GM18519 (cell line): ENCODE measurements around the gene NAT9.

Source experiments
- ATAC-seq: cut with Tn5 transposase; IDR thresholded peaks from one replicate; pipeline ENCODE4 v1.9.1; 2021; ENCODE audit warnings: mild to moderate bottlenecking, moderate library complexity; ENCODE audit not compliant: unreplicated experiment, low FRiP score

The NAT9 gene

DNA sequence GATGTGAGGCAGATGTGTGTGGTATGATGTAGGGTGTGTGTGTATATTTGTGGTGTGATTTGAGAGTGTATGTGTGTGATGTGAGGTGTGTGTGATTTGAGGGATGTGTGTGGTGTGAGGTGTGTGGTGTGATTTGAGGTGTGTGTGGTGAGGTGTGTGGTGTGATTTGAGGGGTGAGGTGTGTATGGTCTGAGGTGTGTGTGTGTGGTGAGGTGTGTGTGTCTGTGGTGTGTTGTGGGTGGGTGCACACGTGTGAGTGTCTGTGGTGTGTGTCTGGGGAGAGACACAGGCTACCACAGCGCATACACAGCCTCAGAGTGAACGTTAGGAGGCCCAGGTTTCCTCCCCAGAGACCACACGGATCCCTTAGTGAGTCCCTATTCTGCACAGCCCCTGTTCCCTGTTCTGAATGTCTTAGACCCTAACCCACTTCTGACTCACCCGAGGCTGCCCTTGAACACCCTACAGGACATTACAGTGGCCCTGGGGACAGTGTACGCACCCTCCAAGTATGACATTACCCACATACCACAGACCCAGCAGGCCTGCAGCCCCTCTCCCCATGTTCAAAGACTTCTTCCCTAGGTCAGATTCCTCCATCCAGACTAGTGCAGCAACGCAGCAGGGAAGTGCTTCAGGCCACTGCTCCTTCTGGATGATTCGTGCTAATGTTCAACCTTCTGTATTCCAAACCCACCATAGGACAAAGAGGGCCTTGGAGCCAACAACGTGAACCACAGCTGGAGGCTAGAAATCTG is 42.6 kb downstream of the NAT9 start:
- ATAC-seq: no peak

DNA sequence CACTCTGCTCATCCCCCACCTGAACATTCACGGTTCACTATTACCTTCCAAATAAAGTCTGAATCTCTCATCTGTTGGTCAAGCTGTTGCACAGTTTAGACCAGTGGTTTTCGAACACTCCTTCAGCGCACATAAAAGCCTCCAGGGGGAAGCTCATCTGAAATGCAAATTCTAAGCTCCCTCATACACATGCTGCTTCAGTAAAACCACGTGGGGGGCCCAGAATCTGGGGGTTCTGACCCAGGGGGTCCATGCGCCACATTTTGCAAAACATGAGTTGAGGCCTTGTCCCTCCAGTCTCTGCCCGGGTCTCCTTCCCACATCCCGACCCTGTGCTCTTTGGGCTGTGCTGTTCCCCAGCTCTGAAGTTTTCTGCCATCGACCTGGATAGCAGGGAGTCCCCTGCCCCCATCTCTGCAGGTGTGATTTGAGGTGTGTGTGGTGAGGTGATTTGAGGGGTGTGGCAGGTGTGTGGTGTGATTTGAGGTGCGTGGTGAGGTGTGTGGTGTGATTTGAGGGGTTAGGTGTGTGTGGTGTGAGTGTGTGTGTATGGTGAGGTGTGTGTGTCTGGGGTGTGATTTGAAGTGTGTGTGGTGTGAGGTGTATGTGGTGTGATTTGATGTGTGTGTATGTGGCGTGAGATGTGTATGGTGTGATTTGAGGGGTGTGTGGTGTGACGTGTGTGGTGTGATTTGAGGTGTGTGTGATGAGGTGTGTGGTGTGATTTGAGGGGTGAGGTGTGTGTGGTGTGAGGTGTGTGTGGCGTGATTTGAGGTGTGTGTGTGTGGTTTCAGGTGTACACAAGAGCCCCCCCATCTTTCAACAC is 43.9 kb downstream of the NAT9 start:
- ATAC-seq: no peak

DNA sequence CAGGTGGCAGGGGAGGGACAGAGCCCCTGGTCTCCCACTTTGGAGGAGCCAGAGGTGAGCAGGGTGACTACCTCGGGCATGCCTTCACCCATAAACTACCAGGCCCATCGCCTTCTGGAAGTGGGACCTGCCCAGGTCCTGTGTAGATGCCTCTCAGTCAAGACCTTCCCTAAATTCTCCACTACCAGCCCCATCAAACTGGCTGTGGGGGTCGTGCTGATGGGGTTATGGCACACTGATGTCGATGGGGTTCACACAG is 44.9 kb downstream of the NAT9 start:
- ATAC-seq: no peak

DNA sequence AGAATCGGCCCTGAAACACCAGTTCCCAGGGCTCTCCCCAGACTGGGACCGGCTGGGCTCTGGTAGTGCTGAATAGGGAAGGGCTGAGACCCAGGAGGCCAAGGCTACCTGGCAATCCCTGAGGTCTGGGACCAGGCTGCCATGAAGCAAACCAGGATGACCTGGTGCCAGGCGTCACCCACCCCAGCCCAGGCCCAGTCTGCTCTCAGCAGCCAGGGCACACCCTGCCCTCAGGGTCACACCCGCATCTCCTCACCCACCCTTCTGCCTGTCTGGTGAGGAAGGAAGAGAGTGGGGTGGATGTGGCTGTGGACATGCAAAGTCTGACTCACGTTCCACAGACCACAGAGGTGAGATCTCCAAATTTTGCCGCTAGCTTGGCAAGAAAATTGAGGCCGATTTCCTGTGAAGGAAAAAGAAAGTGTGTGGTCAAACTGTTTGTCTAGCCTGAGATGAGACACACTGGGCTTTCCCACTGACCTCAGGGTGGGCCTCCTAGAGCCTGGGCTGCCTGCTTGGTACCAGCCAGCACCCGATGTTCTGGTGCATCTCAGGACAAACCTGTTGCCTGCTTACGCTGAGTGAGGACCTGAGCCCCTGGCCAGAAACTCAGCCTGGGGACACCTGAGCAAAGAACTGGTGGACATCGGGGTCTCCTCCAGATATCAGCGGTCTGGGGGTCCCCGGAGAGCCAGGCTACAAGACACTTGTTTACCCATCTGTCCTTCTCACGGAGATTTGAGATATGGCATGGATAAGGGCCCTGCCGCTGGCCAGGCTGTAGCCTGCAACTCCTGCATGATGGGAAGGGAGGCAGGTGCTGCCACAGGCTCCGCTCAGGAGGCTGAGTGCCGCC is 45.4 kb downstream of the NAT9 start:
- ATAC-seq: no peak

GRCh38 chr17:74729866-74730265 is 46.3 kb downstream of the NAT9 start:
- ATAC-seq: no peak

DNA sequence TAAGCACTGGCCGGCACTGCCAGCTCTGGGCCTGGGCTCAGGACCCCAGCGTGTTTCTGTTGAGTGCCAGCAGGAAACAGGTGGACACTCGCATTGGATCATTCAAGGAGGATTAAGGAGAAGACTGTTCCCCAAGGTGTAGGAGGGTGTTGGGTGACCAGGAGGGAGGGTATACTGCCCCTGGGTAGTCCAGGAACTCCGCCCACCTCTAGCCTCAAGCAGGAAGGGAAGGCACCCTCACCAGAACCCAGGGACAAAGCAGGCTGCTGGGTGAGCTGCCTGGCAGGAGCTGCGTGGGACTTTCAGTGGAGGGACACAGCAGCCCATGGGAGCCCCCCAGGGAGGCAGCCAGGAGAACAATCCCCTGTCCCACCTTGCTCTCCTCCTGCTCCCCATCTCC is 46.8 kb downstream of the NAT9 start:
- no peak for ATAC-seq

DNA sequence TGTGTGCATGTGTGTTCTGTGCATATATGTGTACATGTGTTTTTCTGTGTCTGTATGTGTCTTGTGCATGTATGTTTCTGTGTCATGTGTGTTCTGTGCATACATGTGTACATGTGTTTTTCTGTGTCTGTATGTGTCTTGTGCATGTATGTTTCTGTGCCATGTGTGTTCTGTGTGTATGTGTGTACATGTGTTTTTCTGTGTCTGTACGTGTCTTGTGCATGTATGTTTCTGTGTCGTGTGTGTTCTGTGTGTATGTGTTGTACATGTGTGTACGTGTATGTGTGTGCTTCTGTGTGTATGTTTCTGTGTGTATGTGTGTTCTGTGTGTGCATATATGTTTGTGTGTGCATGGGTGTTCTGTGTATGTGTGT is 47.5 kb downstream of the NAT9 start:
- ATAC-seq: no peak

GRCh38 chr17:74728033-74728701 is 48.0 kb downstream of the NAT9 start:
- no peak for ATAC-seq

DNA sequence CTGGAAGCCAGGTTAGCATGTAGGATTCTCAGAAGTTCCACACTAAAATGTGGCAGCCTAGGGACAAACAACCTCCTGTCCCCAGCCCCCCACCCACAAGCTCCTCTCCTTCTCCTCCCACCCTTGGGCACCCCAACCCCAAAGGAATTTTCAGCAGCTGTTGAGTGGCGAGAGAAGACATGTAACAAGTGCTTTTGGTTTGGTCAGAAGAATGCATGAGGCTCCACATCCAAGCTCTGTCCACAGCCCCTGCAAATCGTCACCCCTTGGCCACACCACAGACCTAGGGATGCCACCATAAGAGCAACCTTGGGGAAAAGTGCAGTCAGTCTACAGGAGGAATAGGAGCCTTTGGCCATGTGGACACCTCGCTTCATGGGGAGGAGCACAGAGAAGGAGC is 51.0 kb downstream of the NAT9 start:
- ATAC-seq: no peak

GRCh38 chr17:74723891-74724290 is 52.3 kb downstream of the NAT9 start:
- ATAC-seq: no peak

GRCh38 chr17:74722782-74723181 is 53.4 kb downstream of the NAT9 start:
- ATAC-seq: no peak
